PC-3 (cell line): ENCODE data around the gene IQCK. TPM values are rescaled to one million over a fixed set of nuclear protein-coding genes. Genes with fewer than 3 reads are reported as not detected.

Source experiments
- ATAC-seq: fragments of 200-7000 bp; cut with Tn5 transposase; 2 replicates; pipeline ENCODE4 v1.9.1; 2020; ENCODE audit warnings: mild to moderate bottlenecking, moderate library complexity
- BruUV-seq: library from RNA; stranded (reverse); fragments of 400-500 nt; replicated peaks from 2 replicates; lab custom pipeline; 2021; lab: Mats Ljungman, UMichigan
- CTCF ChIA-PET: fragments of 300-600 bp; sonication (Branson Sonifier 250); formaldehyde crosslinking; loops from one replicate; lab custom pipeline; 2022; ENCODE audit warnings: antibody characterized with exemption; lab: Charles Lee
- POLR2A ChIA-PET: fragments of 300-600 bp; sonication (Branson Sonifier 250); formaldehyde crosslinking; loops from one replicate; lab custom pipeline; 2022; ENCODE audit warnings: antibody characterized with exemption; ENCODE audit not compliant: unreplicated experiment; lab: Charles Lee
- DNase-seq: peaks from one replicate; pipeline ENCODE4 v3.0.0-alpha.2; 2015
- H2AFZ ChIP-seq: fragments of 300-600 bp; sonication (generic); 2 replicates; pipeline ENCODE4 v1.6.0; 2016; ENCODE audit warnings: antibody characterized with exemption, low read length
- H3F3A ChIP-seq: fragments of 300-600 bp; sonication (generic); one replicate; pipeline ENCODE4 v1.6.0; 2017; ENCODE audit warnings: antibody characterized with exemption, low read length, control low read depth, mild to moderate bottlenecking; ENCODE audit not compliant: unreplicated experiment
- H3K27ac ChIP-seq: fragments of 300-600 bp; sonication (generic); 2 replicates; pipeline ENCODE4 v1.5.1; 2016; ENCODE audit warnings: mild to moderate bottlenecking, low read length
- H3K27me3 ChIP-seq: fragments of 300-600 bp; sonication (generic); 2 replicates; pipeline ENCODE4 v1.6.1; 2016; ENCODE audit warnings: low read length, mixed read lengths
- H3K36me3 ChIP-seq: fragments of 300-600 bp; sonication (generic); 2 replicates; pipeline ENCODE4 v1.6.1; 2016; ENCODE audit warnings: low read depth, mixed run types, low read length, mixed read lengths
- H3K4me1 ChIP-seq: fragments of 300-600 bp; sonication (generic); 2 replicates; pipeline ENCODE4 v1.5.1; 2016; ENCODE audit warnings: low read length; ENCODE audit not compliant: insufficient read depth
- H3K4me2 ChIP-seq: fragments of 300-600 bp; sonication (generic); 2 replicates; pipeline ENCODE4 v1.6.0; 2016; ENCODE audit warnings: low read length
- H3K4me3 ChIP-seq: fragments of 300-600 bp; sonication (generic); 2 replicates; pipeline ENCODE4 v1.5.1; 2016; ENCODE audit warnings: mild to moderate bottlenecking, low read length, mixed read lengths
- H3K79me2 ChIP-seq: fragments of 300-600 bp; sonication (generic); 2 replicates; pipeline ENCODE4 v1.6.1; 2017; ENCODE audit warnings: low read length, mixed read lengths
- H3K9ac ChIP-seq: fragments of 300-600 bp; sonication (generic); 2 replicates; pipeline ENCODE4 v1.6.0; 2016; ENCODE audit warnings: mild to moderate bottlenecking, low read length
- H3K9me2 ChIP-seq: fragments of 300-600 bp; sonication (generic); replicated peaks from 2 replicates; pipeline ENCODE4 v1.6.1; 2016; ENCODE audit warnings: mixed run types, low read length, mixed read lengths
- H3K9me3 ChIP-seq: fragments of 300-600 bp; sonication (generic); 2 replicates; pipeline ENCODE4 v1.6.1; 2016; ENCODE audit warnings: low read length, mixed read lengths
- H4K20me1 ChIP-seq: fragments of 300-600 bp; sonication (generic); 2 replicates; pipeline ENCODE4 v1.6.1; 2016; ENCODE audit warnings: low read length, mixed read lengths
- EZH2 ChIP-seq: fragments of 300-600 bp; sonication (generic); IDR thresholded peaks from one replicate; pipeline ENCODE4 v1.6.1; 2017; ENCODE audit warnings: antibody characterized with exemption, mild to moderate bottlenecking, low read length; ENCODE audit not compliant: unreplicated experiment
- EZH2phosphoT487 ChIP-seq: fragments of 300-600 bp; sonication (generic); IDR thresholded peaks from 2 replicates; pipeline ENCODE4 v1.6.1; 2018; ENCODE audit warnings: mild to moderate bottlenecking, antibody characterized with exemption, low read length, borderline replicate concordance
- intact Hi-C: fragments of 100-400 bp; cut with micrococcal nuclease; formaldehyde crosslinking; loops from 2 replicates; pipeline ENCODE4 v1.9.0; 2023
- total RNA-seq: library from RNA; depleted of rRNA; stranded (reverse); fragments of >200 nt; gene quantifications from 2 replicates; pipeline ENCODE4 v1.2.3, GENCODE V29; 2014
- TF ChIP-seq, protein P1 (sequence below): fragments of 300-600 bp; sonication (generic); conservative IDR thresholded peaks from 2 replicates; pipeline ENCODE4 v1.5.1; 2017; ENCODE audit warnings: antibody characterized with exemption, low read depth, mild to moderate bottlenecking, low read length

The IQCK gene
- total RNA-seq, 1 experiment from 2014 or later, result 8.9 TPM

DNA sequence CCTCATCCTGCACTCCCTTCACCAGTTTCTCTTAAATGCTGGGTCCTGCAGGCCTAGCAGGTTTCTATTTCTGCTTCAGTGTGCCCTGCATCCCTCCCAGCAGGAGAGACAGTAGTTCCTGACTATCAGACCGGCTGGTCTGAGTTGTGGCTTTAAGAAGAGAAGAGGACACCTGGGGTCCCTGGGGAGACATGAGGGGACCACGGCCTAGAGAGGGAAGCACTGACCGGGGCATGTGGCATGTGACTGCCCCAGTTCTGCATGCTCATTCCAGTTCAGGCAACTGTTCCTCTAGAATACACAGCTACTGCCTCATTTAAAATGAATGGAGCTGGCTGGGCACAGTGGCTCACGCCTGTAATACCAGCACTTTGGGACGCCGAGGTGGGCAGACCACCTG, 105.3 kb downstream of the IQCK start:
- H3K9me2 ChIP-seq, result no peaks in the 10 kb centered on the region
- H3K4me1 ChIP-seq, result no peaks in the 10 kb centered on the region
- no peak for DNase-seq
- no peaks in the 10 kb centered on the region for H4K20me1 ChIP-seq
- no peaks in the 10 kb centered on the region for H3K27me3 ChIP-seq
- no peak overlapping the region for H3K4me2 ChIP-seq
- H3K9ac ChIP-seq, result no peak overlapping the region
- POLR2A ChIA-PET, result no interaction called here
- H2AFZ ChIP-seq, result no peak overlapping the region
- TF ChIP-seq EZH2phosphoT487, result no peak
- TF ChIP-seq EZH2, result no peak
- TF ChIP-seq, protein P1, sequence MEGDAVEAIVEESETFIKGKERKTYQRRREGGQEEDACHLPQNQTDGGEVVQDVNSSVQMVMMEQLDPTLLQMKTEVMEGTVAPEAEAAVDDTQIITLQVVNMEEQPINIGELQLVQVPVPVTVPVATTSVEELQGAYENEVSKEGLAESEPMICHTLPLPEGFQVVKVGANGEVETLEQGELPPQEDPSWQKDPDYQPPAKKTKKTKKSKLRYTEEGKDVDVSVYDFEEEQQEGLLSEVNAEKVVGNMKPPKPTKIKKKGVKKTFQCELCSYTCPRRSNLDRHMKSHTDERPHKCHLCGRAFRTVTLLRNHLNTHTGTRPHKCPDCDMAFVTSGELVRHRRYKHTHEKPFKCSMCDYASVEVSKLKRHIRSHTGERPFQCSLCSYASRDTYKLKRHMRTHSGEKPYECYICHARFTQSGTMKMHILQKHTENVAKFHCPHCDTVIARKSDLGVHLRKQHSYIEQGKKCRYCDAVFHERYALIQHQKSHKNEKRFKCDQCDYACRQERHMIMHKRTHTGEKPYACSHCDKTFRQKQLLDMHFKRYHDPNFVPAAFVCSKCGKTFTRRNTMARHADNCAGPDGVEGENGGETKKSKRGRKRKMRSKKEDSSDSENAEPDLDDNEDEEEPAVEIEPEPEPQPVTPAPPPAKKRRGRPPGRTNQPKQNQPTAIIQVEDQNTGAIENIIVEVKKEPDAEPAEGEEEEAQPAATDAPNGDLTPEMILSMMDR, result no peak
- H3K27ac ChIP-seq, result no peak overlapping the region
- CTCF ChIA-PET, result no interaction called here
- H3F3A ChIP-seq, result no peaks in the 10 kb centered on the region
- intact Hi-C loops, result no loop called here
- no peaks in the 10 kb centered on the region for H3K79me2 ChIP-seq
- no peaks in the 10 kb centered on the region for H3K9me3 ChIP-seq
- ATAC-seq, result no peak
- BruUV-seq, result no TSS peak
- no peaks in the 10 kb centered on the region for H3K36me3 ChIP-seq
- H3K4me3 ChIP-seq, result no peak overlapping the region

DNA sequence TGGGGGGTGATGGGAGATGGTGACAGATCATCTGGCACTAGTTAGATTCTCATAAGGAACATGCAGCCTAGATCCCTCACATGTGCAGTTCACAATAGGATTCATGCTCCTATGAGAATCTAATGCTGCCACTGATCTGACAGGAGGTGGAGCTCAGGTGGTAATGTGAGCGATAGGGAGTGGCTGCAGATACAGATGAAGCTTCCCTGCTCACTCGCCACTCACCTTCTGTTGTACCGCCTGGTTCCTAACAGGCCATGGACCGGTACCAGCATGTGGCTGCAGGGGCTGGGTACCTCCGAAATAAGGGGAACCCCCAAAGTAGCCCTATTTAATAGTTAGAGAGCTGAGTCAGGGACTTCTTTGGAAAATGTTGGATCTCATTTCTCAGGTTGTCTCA, 106.1 kb downstream of the IQCK start:
- Histone ChIP-seq H3K9ac (no peak overlapping the region), H3K9me2 (no peaks in the 10 kb centered on the region), H3K79me2 (no peaks in the 10 kb centered on the region), H3K36me3 (no peaks in the 10 kb centered on the region), H3K27ac (no peak overlapping the region), H2AFZ (no peak overlapping the region), H3K4me1 (no peaks in the 10 kb centered on the region), H3K4me3 (no peak overlapping the region), H4K20me1 (no peaks in the 10 kb centered on the region), H3K4me2 (no peak overlapping the region), H3F3A (no peaks in the 10 kb centered on the region), H3K9me3 (no peaks in the 10 kb centered on the region), H3K27me3 (no peaks in the 10 kb centered on the region)
- TF ChIP-seq EZH2phosphoT487 (no peak), EZH2 (no peak)
- TF ChIP-seq, protein P1, result no peak
- ATAC-seq (no peak), DNase-seq (no peak)
- CTCF ChIA-PET, result no interaction called here
- POLR2A ChIA-PET, result no interaction called here
- intact Hi-C loops, result no loop called here
- BruUV-seq, result no TSS peak

DNA sequence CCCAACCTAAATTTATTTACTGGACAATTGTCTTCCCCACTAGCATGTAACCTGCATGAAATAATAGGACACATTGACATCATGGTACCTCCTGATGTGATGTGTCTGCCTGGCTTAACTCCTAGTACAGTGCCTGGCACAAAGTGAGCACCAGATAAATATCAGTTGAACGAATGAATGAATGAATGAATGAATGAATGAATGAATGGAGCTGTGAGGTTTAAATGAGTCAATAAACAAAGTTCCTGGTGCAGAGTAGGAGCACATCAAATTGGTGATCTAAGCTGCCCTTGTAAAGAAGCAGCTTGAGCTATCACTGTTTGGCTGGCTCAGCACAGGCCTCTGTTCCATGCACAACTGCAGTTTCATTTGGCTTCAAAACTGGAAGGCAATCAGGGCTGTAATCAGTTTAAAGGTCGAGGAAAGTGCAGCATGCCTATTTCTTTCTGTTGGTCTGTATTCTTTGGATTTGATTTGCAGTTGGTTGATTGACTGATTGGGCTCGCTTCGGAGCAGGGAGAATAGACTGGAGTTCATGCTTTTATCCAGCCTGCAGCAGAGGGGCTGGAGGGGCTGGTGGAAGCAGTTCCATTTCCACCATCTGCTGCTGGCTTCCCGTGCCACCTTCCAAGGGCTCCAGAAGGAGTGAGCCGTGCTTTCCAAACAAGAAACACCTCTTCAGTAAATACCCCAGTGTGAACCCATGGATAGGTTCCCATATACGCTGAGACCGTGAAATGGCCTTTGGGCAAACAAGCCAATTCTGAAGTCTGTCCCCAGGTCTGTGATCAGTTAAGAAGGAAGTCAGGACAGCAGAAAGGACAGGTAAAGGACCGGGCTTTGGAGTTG, 112.0 kb downstream of the IQCK start:
- no peak overlapping the region for H3K4me3 ChIP-seq
- no peaks in the 10 kb centered on the region for H3F3A ChIP-seq
- POLR2A ChIA-PET, result interaction anchor here (0.5 kb wide), 1 partner anchor 36 kb away, joined by 3 read pairs; no protein-coding TSS in a partner anchor
- peaks cover 14% of the 10 kb centered on the region for H3K4me1 ChIP-seq
- H3K79me2 ChIP-seq, result no peaks in the 10 kb centered on the region
- H4K20me1 ChIP-seq, result no peaks in the 10 kb centered on the region
- no peak overlapping the region for H3K9ac ChIP-seq
- no peaks in the 10 kb centered on the region for H3K36me3 ChIP-seq
- ATAC-seq (no peak), DNase-seq (no peak)
- CTCF ChIA-PET, result no interaction called here
- TF ChIP-seq, protein P1, result no peak
- TF ChIP-seq EZH2, result no peak
- no peak for TF ChIP-seq EZH2phosphoT487
- H3K27me3 ChIP-seq, result no peaks in the 10 kb centered on the region
- no peak overlapping the region for H3K27ac ChIP-seq
- no TSS peak for BruUV-seq
- intact Hi-C loops, result no loop called here
- no peaks in the 10 kb centered on the region for H3K9me2 ChIP-seq
- no peak overlapping the region for H3K4me2 ChIP-seq
- no peaks in the 10 kb centered on the region for H3K9me3 ChIP-seq
- no peak overlapping the region for H2AFZ ChIP-seq
